Measurements from ENCODE around the gene APLNR.

APLNR gene

DNA sequence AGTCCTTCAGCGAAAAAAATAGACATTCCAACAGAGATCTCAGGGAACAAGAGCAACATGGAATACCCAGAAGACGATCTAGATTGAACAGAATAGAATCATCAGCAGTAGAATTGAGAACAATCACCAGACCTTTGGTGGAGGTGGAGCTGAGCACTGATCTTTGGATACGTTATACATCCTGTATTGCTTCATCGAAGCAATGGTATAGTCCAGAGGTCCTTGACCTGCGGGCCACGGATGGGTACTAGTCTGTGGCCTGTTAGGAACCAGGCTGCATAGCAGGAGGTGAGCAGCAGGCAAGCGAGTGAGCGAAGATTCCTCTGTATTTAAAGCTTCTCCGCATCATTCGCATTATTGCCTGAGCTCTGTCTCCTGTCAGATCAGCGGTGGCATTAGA is 37.7 kb downstream of the APLNR start:
- Histone ChIP-seq H3K9me3 (ENCODE audit: control insufficient read depth, insufficient read depth, low read length) (no peaks in the 10 kb centered on the region), H3K4me3 (ENCODE audit: low read depth, low read length) (no peak overlapping the region), H3K4me1 (ENCODE audit: control insufficient read depth, insufficient read depth, low read length) (no peaks in the 10 kb centered on the region), H3K36me3 (ENCODE audit: control insufficient read depth, insufficient read depth, low read length) (no peaks in the 10 kb centered on the region), H3K9ac (ENCODE audit: low read depth, low read length) (no peak overlapping the region), H3K27ac (ENCODE audit: low read depth, low read length) (no peak overlapping the region), H3K27me3 (ENCODE audit: control insufficient read depth, insufficient read depth, low read length) (no peaks in the 10 kb centered on the region)

DNA sequence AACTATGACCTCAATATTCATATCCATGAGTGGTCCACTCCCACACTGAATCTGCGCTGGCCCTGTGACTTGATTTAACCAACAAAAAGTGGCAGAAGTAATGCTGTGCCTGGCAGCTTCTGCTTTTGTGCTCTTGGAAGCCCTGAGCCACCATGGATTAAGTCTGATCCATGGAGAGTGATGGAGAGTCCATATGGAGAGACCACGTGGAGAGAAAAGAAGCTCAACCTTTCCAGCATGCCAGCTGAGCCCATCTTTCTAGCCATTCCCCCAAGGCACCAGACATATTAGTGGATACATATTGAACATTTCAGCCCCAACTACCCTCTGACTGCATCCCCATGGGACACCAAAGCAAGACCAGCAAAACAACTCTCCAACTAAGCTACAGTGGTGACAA is 39.3 kb downstream of the APLNR start:
- H3K4me3 ChIP-seq (ENCODE audit: low read depth, low read length): no peak overlapping the region
- H3K36me3 ChIP-seq (ENCODE audit: control insufficient read depth, insufficient read depth, low read length): no peaks in the 10 kb centered on the region
- H3K27me3 ChIP-seq (ENCODE audit: control insufficient read depth, insufficient read depth, low read length): no peaks in the 10 kb centered on the region
- no peak overlapping the region for H3K9ac ChIP-seq (ENCODE audit: low read depth, low read length)
- no peaks in the 10 kb centered on the region for H3K9me3 ChIP-seq (ENCODE audit: control insufficient read depth, insufficient read depth, low read length)
- no peak overlapping the region for H3K27ac ChIP-seq (ENCODE audit: low read depth, low read length)
- no peaks in the 10 kb centered on the region for H3K4me1 ChIP-seq (ENCODE audit: control insufficient read depth, insufficient read depth, low read length)

DNA sequence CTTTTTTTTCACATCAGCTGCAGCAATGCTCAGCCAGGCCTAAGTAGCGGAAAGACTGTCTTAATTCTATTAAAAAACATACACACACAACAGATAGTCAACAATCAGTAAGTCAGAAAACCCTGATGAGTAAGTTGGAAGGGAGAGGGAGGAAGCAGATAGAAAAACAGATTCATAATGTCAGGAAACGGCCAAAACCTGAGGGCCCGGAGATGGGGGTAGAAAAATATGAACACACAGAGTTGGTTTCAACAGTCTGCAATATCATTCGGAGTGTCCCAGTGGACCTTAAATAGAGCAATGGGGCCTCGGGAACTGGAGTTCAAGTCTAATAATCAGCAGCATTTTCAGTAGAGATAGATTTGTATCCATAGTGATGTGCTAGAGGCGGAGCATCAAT is 40.5 kb downstream of the APLNR start:
- Histone ChIP-seq H3K4me3 (ENCODE audit: low read depth, low read length) (no peak overlapping the region), H3K9ac (ENCODE audit: low read depth, low read length) (no peak overlapping the region), H3K9me3 (ENCODE audit: control insufficient read depth, insufficient read depth, low read length) (no peaks in the 10 kb centered on the region), H3K4me1 (ENCODE audit: control insufficient read depth, insufficient read depth, low read length) (0 out of 2 replicates have a peak, but pooled peaks cover 4% of the 10 kb centered on the region), H3K27me3 (ENCODE audit: control insufficient read depth, insufficient read depth, low read length) (no peaks in the 10 kb centered on the region), H3K36me3 (ENCODE audit: control insufficient read depth, insufficient read depth, low read length) (no peaks in the 10 kb centered on the region), H3K27ac (ENCODE audit: low read depth, low read length) (no peak overlapping the region)

GRCh38 chr11:57192316-57192715 is 44.7 kb downstream of the APLNR start:
- Histone ChIP-seq H3K4me3 (ENCODE audit: low read depth, low read length) (no peak overlapping the region), H3K27ac (ENCODE audit: low read depth, low read length) (no peak overlapping the region), H3K4me1 (ENCODE audit: control insufficient read depth, insufficient read depth, low read length) (0 out of 2 replicates have a peak, but pooled peaks cover 4% of the 10 kb centered on the region), H3K9ac (ENCODE audit: low read depth, low read length) (no peak overlapping the region), H3K9me3 (ENCODE audit: control insufficient read depth, insufficient read depth, low read length) (no peaks in the 10 kb centered on the region), H3K27me3 (ENCODE audit: control insufficient read depth, insufficient read depth, low read length) (no peaks in the 10 kb centered on the region), H3K36me3 (ENCODE audit: control insufficient read depth, insufficient read depth, low read length) (no peaks in the 10 kb centered on the region)

- Histone ChIP-seq H3K9me3 (ENCODE audit: control insufficient read depth, insufficient read depth, low read length) (no peaks in the 10 kb centered on the region), H3K27ac (ENCODE audit: low read depth, low read length) (no peak overlapping the region), H3K36me3 (ENCODE audit: control insufficient read depth, insufficient read depth, low read length) (no peaks in the 10 kb centered on the region), H3K9ac (ENCODE audit: low read depth, low read length) (no peak overlapping the region), H3K4me3 (ENCODE audit: low read depth, low read length) (no peak overlapping the region), H3K27me3 (ENCODE audit: control insufficient read depth, insufficient read depth, low read length) (no peaks in the 10 kb centered on the region), H3K4me1 (ENCODE audit: control insufficient read depth, insufficient read depth, low read length) (0 out of 2 replicates have a peak, but pooled peaks cover 4% of the 10 kb centered on the region)
These were observed 45.5 kb downstream of the APLNR start for GRCh38 chr11:57191311-57192219.

DNA sequence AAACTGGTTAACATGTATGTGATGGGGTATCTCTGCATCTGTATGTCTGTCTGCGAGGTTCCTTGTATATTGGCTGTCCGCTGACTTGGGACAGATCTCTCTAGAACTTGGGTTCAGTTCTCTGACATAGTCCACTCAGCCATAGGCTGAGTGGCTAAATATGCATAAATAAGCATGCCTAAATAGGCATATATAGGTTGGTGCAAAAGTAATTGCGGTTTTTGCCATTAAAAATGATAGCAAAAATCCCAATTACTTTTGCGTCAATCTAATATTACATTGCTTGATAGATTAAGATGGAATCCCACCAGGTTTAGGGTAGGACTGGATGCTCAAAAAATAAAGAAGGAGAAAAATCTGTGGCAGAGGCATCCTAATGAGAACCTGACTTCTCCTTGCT is 46.5 kb downstream of the APLNR start:
- H3K27me3 ChIP-seq (ENCODE audit: control insufficient read depth, insufficient read depth, low read length): no peaks in the 10 kb centered on the region
- H3K9me3 ChIP-seq (ENCODE audit: control insufficient read depth, insufficient read depth, low read length): no peaks in the 10 kb centered on the region
- H3K27ac ChIP-seq (ENCODE audit: low read depth, low read length): no peak overlapping the region
- H3K9ac ChIP-seq (ENCODE audit: low read depth, low read length): no peak overlapping the region
- 0 out of 2 replicates have a peak, but pooled peaks cover 4% of the 10 kb centered on the region for H3K4me1 ChIP-seq (ENCODE audit: control insufficient read depth, insufficient read depth, low read length)
- no peaks in the 10 kb centered on the region for H3K36me3 ChIP-seq (ENCODE audit: control insufficient read depth, insufficient read depth, low read length)
- H3K4me3 ChIP-seq (ENCODE audit: low read depth, low read length): no peak overlapping the region

Measured in HUES48 (cell line).